Caco-2 (cell line): Measurements from ENCODE around the gene PFKM. TPM values are rescaled to one million over a fixed set of nuclear protein-coding genes. Genes with fewer than 3 reads are reported as not detected.

Experiments
- BruUV-seq: library from RNA; stranded (reverse); fragments of 400-500 nt; replicated peaks from 2 replicates; lab custom pipeline; 2021; lab: Mats Ljungman, UMichigan
- CTCF ChIA-PET: fragments of 300-600 bp; sonication (Branson Sonifier 250); formaldehyde crosslinking; loops from one replicate; lab custom pipeline; 2022; ENCODE audit warnings: antibody characterized with exemption; lab: Charles Lee
- POLR2A ChIA-PET: fragments of 300-600 bp; sonication (Branson Sonifier 250); formaldehyde crosslinking; loops from one replicate; lab custom pipeline; 2022; ENCODE audit warnings: antibody characterized with exemption; lab: Charles Lee
- DNase-seq, 2 experiments: peaks; one replicate each; pipeline versions ENCODE4 v3.0.0 to v3.0.0-alpha.2; 2020 to 2022
- H3K27me3 ChIP-seq: replicated peaks from 2 replicates; pipeline ENCODE4 v1.6.0; 2011; ENCODE audit warnings: low read length; ENCODE audit not compliant: control insufficient read depth, insufficient read depth
- H3K36me3 ChIP-seq: 2 replicates; pipeline ENCODE4 v1.5.1; 2011; ENCODE audit warnings: low read length; ENCODE audit not compliant: control insufficient read depth, insufficient read depth
- H3K4me1 ChIP-seq: fragments of 250-450 bp; sonication (Bioruptor Pico); 2 replicates; pipeline ENCODE4 v1.5.1; 2020; ENCODE audit warnings: mild to moderate bottlenecking
- H3K4me3 ChIP-seq: 2 replicates; pipeline ENCODE4 v1.5.1; 2011; ENCODE audit warnings: low read depth, mild to moderate bottlenecking, control low read depth, low read length
- H3K9me3 ChIP-seq: fragments of 250-450 bp; sonication (Bioruptor Pico); 2 replicates; pipeline ENCODE4 v1.5.1; 2020; ENCODE audit warnings: mild to moderate bottlenecking, moderate library complexity
- H3K27ac Mint-ChIP-seq: one replicate; pipeline ENCODE4 v1.8.0; 2022; ENCODE audit warnings: mixed read lengths; ENCODE audit not compliant: unreplicated experiment
- H3K27me3 Mint-ChIP-seq: one replicate; pipeline ENCODE4 v1.8.0; 2022; ENCODE audit warnings: mixed read lengths; ENCODE audit not compliant: insufficient read depth, unreplicated experiment
- H3K36me3 Mint-ChIP-seq: one replicate; pipeline ENCODE4 v1.8.0; 2022; ENCODE audit warnings: mild to moderate bottlenecking, mixed read lengths; ENCODE audit not compliant: insufficient read depth, unreplicated experiment
- H3K4me1 Mint-ChIP-seq: one replicate; pipeline ENCODE4 v1.8.0; 2022; ENCODE audit warnings: low read depth, mixed read lengths; ENCODE audit not compliant: unreplicated experiment
- H3K4me3 Mint-ChIP-seq: one replicate; pipeline ENCODE4 v1.8.0; 2022; ENCODE audit warnings: mild to moderate bottlenecking, moderate library complexity, mixed read lengths; ENCODE audit not compliant: unreplicated experiment
- H3K9me3 Mint-ChIP-seq: one replicate; pipeline ENCODE4 v1.8.0; 2022; ENCODE audit warnings: mixed read lengths; ENCODE audit not compliant: unreplicated experiment
- intact Hi-C: fragments of 100-400 bp; cut with micrococcal nuclease; formaldehyde crosslinking; loops from one replicate; pipeline ENCODE4 v1.10.0; 2022; ENCODE audit not compliant: unreplicated experiment
- total RNA-seq: library from RNA; stranded (reverse); gene quantifications from 2 replicates; pipeline ENCODE4 v1.2.3, GENCODE V29; 2022
- TF ChIP-seq, protein P1 (sequence below), 2 experiments: fragments of 200-600 bp in 1 of 2; IDR thresholded peaks; 1 replicate in 1 of 2; 2 replicates in 1 of 2; pipeline versions ENCODE4 v1.5.1 to v1.8.0; 2011 to 2022; ENCODE audit warnings: antibody characterized with exemption in 1 of 2, control low read depth in 1 of 2, inconsistent platforms in 1 of 2, low read depth in 1 of 2, low read length in 1 of 2, mild to moderate bottlenecking in 1 of 2, moderate library complexity in 1 of 2; ENCODE audit not compliant: insufficient read depth in 1 of 2, severe bottlenecking in 1 of 2, unreplicated experiment in 1 of 2

PFKM gene
- total RNA-seq, 1 experiment from 2014 or later, result 96.8 TPM

- no peaks in the 10 kb centered on the region for H3K9me3 ChIP-seq
- H3K36me3 Mint-ChIP-seq, result peaks cover 20% of the 10 kb centered on the region
- no peaks in the 10 kb centered on the region for H3K9me3 Mint-ChIP-seq
- peaks cover 10% of the 10 kb centered on the region for H3K4me1 ChIP-seq
- intact Hi-C loops, result no loop called here
- BruUV-seq, result TSS peak; percentile 43
- peak overlapping the region; percentile 97 for H3K27ac Mint-ChIP-seq
- peak overlapping the region; percentile 99 for H3K4me3 Mint-ChIP-seq
- H3K36me3 ChIP-seq, result no peaks in the 10 kb centered on the region; the same call in 1 of the 2 replicates
- CTCF ChIA-PET, result interaction anchor here (0.9 kb wide), 1 partner anchor 60 kb away, joined by 3 read pairs; no protein-coding TSS in a partner anchor
- TF ChIP-seq, protein P1, sequence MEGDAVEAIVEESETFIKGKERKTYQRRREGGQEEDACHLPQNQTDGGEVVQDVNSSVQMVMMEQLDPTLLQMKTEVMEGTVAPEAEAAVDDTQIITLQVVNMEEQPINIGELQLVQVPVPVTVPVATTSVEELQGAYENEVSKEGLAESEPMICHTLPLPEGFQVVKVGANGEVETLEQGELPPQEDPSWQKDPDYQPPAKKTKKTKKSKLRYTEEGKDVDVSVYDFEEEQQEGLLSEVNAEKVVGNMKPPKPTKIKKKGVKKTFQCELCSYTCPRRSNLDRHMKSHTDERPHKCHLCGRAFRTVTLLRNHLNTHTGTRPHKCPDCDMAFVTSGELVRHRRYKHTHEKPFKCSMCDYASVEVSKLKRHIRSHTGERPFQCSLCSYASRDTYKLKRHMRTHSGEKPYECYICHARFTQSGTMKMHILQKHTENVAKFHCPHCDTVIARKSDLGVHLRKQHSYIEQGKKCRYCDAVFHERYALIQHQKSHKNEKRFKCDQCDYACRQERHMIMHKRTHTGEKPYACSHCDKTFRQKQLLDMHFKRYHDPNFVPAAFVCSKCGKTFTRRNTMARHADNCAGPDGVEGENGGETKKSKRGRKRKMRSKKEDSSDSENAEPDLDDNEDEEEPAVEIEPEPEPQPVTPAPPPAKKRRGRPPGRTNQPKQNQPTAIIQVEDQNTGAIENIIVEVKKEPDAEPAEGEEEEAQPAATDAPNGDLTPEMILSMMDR (IDR thresholded peaks at IDR 0.05; ENCODE audit: insufficient read depth in 1 of 2, low read depth in 1 of 2, low read length in 1 of 2, severe bottlenecking in 1 of 2, unreplicated experiment in 1 of 2), result no peak
- peak overlapping the region; percentile 83 for H3K4me3 ChIP-seq
- POLR2A ChIA-PET, result interaction anchor here (1.8 kb wide), 1 partner anchor 14 kb away, joined by 11 read pairs; the partner anchor contains the start of gene PFKM
- H3K27me3 ChIP-seq, result no peaks in the 10 kb centered on the region
- no peaks in the 10 kb centered on the region for H3K27me3 Mint-ChIP-seq
- peaks cover 22% of the 10 kb centered on the region for H3K4me1 Mint-ChIP-seq
- DNase-seq, result peak in 1 of 2 experiments; percentile 54
Measured at GRCh38 chr12:48104531-48104930, 14.6 kb upstream of the PFKM start.

DNA sequence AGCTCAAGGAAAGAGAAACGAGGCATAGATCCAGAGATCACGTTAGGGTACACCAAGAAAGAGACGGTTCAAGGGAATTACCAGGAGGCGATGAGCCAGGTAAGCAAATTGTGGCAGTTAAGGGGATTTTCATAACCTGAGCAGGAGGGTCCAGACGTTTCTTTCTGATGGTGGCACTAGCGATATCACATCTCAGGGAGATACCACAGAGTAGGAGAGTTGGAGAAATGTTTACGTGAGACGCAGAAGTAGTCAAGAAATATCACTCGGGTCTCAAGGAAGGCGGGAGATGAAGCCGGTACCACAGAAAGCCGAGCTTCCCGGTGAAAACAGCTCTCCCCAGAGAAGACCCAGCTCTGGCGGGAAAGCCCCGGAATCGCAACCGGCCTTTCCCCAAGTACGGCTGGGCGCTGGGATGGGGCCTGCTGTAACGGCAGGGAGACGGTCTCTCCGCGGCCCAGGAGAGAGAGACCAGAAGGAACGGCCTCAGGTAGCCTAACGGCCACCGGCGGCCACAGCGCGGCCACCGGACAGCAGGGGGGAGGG is 13.8 kb upstream of the PFKM start:
- no peaks in the 10 kb centered on the region for H3K27me3 Mint-ChIP-seq
- H3K4me1 ChIP-seq, result peaks cover 11% of the 10 kb centered on the region
- no peak for DNase-seq
- BruUV-seq, result no TSS peak
- no peaks in the 10 kb centered on the region for H3K9me3 Mint-ChIP-seq
- H3K27ac Mint-ChIP-seq, result peak overlapping the region; percentile 97
- H3K36me3 Mint-ChIP-seq, result peaks cover 20% of the 10 kb centered on the region
- no peaks in the 10 kb centered on the region for H3K27me3 ChIP-seq
- POLR2A ChIA-PET, result interaction anchor here (0.6 to 2.4 kb wide), 4 partner anchors 14 to 201 kb away, joined by 3 to 17 read pairs (median 7); partner anchors contain the start of genes ASB8, PFKM and VDR
- TF ChIP-seq, protein P1 (IDR thresholded peaks at IDR 0.05; ENCODE audit: insufficient read depth in 1 of 2, low read depth in 1 of 2, low read length in 1 of 2, severe bottlenecking in 1 of 2, unreplicated experiment in 1 of 2), result no peak
- CTCF ChIA-PET, result interaction anchor here (0.6 to 1.3 kb wide), 5 partner anchors 14 to 59 kb away, joined by 3 to 7 read pairs (median 4); partner anchors contain the start of genes ASB8 and PFKM
- H3K9me3 ChIP-seq, result no peaks in the 10 kb centered on the region
- peaks cover 30% of the 10 kb centered on the region for H3K4me1 Mint-ChIP-seq
- intact Hi-C loops, result no loop called here
- H3K4me3 Mint-ChIP-seq, result peak overlapping the region; percentile 99
- H3K36me3 ChIP-seq, result no peaks in the 10 kb centered on the region; the same call in 1 of the 2 replicates
- H3K4me3 ChIP-seq, result peak overlapping the region; percentile 83

- TF ChIP-seq, protein P1 (IDR thresholded peaks at IDR 0.05; ENCODE audit: insufficient read depth in 1 of 2, low read depth in 1 of 2, low read length in 1 of 2, severe bottlenecking in 1 of 2, unreplicated experiment in 1 of 2), result peak in 1 of 2 experiments; percentile 31
- CTCF ChIA-PET, result interaction anchor here (0.6 to 1.6 kb wide), 5 partner anchors 13 to 51 kb away, joined by 4 to 11 read pairs (median 4); partner anchors contain the start of genes ASB8 and PFKM
- Mint-ChIP-seq H3K4me3 (peak within 1 kb of the TSS; percentile 99), H3K27me3 (no peaks in the 10 kb centered on the region), H3K36me3 (peaks cover 20% of the 10 kb centered on the region), H3K4me1 (peaks cover 30% of the 10 kb centered on the region), H3K27ac (peak within 1 kb of the TSS; percentile 97), H3K9me3 (no peaks in the 10 kb centered on the region)
- Histone ChIP-seq H3K36me3 (no peaks in the 10 kb centered on the region; the same call in 1 of the 2 replicates), H3K9me3 (no peaks in the 10 kb centered on the region), H3K4me3 (peak within 1 kb of the TSS; percentile 83), H3K27me3 (no peaks in the 10 kb centered on the region), H3K4me1 (peaks cover 18% of the 10 kb centered on the region)
- intact Hi-C loops, result loop anchor here (1.0 to 2.0 kb wide), 3 partner anchors 13 to 65 kb away; partner anchors contain the start of genes ASB8 and PFKM
- peak; percentile 92 to 94 for DNase-seq
- TSS peak; percentile 73 for BruUV-seq
- POLR2A ChIA-PET, result interaction anchor here (0.5 to 2.4 kb wide), 5 partner anchors 13 to 201 kb away, joined by 3 to 17 read pairs (median 4); partner anchors contain the start of genes ASB8, PFKM and VDR
Measured at GRCh38 chr12:48105867-48106680, 13.1 kb upstream of the PFKM start, which contains the start of gene SENP1. Gene SENP1, minus strand, starts transcription at chr12:48106079. Its CDS starts 4,607 bp downstream, at chr12:48101472.
